Brain microvascular endothelial cell (primary cell): ENCODE results near the gene MAFG.

Experiments
- DNase-seq: peaks from one replicate; pipeline ENCODE4 v3.0.0-alpha.2; 2020
- H3K27ac ChIP-seq: fragments of 250-450 bp; sonication (Bioruptor Pico); 2 replicates; pipeline ENCODE4 v1.5.1; 2020; ENCODE audit warnings: mild to moderate bottlenecking, moderate library complexity
- H3K27me3 ChIP-seq: fragments of 250-450 bp; sonication (Bioruptor Pico); replicated peaks from 2 replicates; pipeline ENCODE4 v1.5.1; 2020; ENCODE audit warnings: mild to moderate bottlenecking
- H3K36me3 ChIP-seq: fragments of 250-450 bp; sonication (Bioruptor Pico); replicated peaks from 2 replicates; pipeline ENCODE4 v1.5.1; 2020; ENCODE audit warnings: mild to moderate bottlenecking
- H3K4me3 ChIP-seq: 2 replicates; pipeline ENCODE4 v1.5.1; 2011; ENCODE audit warnings: low read depth, mild to moderate bottlenecking, control low read depth, low read length, moderate library complexity
- in situ Hi-C: cut with HindIII; loops from 2 replicates; pipeline ENCODE4 v1.10.0; 2017; ENCODE audit warnings: low sequenced_read_pairs, low pct_ligation_motif_present
- TF ChIP-seq, protein P1 (sequence below): IDR thresholded peaks from 2 replicates; pipeline ENCODE4 v1.5.1; 2011; ENCODE audit warnings: low read depth, mild to moderate bottlenecking, moderate library complexity, low read length, control low read depth, inconsistent platforms; ENCODE audit errors: missing control alignments

Gene MAFG

DNA sequence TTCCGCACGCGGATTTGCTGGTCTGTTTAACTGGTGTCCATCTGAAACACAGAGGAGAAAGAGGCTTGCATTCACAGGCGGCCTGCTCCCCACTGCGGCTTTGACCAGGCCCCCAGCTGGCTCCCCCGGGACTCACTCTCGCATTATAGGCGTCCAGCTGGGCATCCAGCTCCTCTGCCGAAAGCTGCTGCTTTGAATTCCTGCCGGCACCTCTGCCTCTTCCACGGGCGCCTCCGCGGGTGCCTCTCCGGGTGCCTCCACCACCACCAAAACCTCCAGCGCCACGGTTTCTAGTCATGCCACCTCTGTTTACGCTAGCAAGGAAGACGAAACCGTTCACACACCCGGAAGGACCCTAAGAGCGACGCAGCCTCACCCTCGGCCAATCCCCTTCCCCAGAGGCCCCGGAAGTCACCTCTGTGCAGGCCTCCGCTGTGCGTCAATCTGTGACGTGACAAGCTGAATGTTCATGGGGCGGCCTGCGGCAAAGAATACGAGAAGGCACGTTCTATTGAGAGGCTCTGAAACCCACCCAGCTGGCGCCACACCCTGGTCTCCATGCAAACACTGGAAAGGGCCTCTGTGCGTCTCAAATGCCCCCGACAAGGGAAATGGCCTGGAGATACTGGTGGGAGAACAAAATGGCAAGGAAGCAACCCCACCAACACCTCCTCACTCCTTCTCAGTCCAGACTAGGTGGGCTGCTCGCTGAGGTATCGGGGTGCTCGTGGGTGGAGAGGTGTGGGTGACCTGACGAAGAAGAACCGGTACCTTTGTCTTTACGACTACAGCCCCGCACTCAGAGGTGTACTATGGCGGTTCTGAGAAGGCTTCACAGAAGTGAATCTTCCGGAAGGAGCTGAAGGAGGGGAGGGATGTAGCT is 39.2 kb downstream of the MAFG start:
- TF ChIP-seq, protein P1, sequence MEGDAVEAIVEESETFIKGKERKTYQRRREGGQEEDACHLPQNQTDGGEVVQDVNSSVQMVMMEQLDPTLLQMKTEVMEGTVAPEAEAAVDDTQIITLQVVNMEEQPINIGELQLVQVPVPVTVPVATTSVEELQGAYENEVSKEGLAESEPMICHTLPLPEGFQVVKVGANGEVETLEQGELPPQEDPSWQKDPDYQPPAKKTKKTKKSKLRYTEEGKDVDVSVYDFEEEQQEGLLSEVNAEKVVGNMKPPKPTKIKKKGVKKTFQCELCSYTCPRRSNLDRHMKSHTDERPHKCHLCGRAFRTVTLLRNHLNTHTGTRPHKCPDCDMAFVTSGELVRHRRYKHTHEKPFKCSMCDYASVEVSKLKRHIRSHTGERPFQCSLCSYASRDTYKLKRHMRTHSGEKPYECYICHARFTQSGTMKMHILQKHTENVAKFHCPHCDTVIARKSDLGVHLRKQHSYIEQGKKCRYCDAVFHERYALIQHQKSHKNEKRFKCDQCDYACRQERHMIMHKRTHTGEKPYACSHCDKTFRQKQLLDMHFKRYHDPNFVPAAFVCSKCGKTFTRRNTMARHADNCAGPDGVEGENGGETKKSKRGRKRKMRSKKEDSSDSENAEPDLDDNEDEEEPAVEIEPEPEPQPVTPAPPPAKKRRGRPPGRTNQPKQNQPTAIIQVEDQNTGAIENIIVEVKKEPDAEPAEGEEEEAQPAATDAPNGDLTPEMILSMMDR, result no peak
- Histone ChIP-seq H3K27ac (no peak overlapping the region), H3K36me3 (peaks cover 60% of the 10 kb centered on the region), H3K27me3 (no peaks in the 10 kb centered on the region), H3K4me3 (no peak overlapping the region)
- in situ Hi-C loops, result no loop called here
- DNase-seq, result no peak

DNA sequence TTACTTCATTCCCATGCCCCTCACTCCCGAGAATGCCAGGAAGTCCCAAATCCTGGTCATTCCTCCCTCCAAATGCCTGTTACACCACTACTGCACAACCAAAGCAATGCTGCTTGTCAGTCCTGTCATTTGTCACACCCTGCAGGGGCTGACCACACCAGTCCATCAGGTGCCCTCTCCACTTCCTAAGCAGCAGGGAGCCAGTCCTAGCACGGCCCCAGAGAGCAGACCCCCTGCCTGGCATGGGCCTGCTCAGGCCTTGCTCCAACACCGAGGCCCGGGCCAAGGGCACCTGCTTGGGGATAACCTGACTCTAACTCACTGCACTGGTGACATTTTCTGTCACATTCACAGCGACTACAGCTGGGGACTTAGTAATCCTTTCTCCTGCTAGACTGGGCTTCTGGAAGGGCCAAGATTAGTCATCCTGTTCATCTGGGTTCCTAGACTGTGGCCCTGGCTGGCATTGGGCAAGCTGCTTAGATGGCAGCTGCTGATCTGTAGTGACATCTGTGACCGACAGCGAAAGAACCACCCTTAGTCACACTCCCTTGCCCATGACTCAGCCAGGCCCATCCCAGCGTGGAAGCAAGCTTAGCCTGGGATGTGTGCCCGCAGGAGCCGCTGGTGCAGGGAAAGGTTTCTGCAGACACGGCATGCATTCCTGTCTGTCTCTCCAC is 41.5 kb downstream of the MAFG start:
- Histone ChIP-seq H3K27me3 (no peaks in the 10 kb centered on the region), H3K36me3 (peaks cover 67% of the 10 kb centered on the region), H3K4me3 (no peak overlapping the region), H3K27ac (peak overlapping the region; percentile 29)
- TF ChIP-seq, protein P1, result no peak
- in situ Hi-C loops, result no loop called here
- no peak for DNase-seq

DNA sequence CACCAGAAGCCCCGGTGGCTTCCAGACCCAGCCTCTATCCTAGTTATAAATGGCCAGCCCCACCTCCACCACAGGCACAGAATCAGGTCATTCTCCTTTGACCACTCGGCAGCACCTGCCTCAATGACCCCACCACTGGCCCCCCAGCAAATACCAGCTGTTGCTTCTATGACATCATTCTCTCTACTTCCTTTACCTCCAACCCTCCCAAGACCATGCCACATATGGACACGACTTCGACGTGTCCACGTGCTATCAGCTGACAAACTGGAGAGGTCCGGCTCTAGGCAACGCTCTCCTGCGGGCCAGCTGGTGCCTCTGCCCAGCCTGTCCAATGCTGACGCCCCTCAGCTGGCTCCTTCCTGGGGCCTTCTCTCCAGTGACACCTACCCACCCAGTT is 42.1 kb downstream of the MAFG start:
- TF ChIP-seq, protein P1, result no peak
- Histone ChIP-seq H3K4me3 (no peak overlapping the region), H3K36me3 (peaks cover 67% of the 10 kb centered on the region), H3K27ac (no peak overlapping the region), H3K27me3 (no peaks in the 10 kb centered on the region)
- DNase-seq, result no peak
- in situ Hi-C loops, result no loop called here

DNA sequence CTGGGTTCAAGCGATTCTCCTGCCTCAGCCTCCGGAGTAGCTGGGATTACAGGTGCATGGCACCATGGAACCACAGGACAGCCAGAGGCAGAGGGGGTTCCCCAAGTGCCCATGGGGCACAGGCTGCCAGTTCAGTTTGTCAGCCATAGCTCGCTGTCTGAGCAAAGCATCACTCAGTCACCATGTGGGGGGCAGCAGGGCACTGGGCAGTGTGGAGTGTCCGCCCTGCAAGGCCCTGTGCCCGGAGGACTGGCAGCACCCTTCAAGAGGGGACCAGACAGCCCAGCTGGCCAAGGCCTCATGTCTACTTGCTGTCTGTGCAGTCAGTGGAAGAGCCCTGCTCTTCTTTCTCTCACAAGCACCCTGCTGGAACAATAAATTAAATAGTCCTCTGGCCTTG is 42.6 kb downstream of the MAFG start:
- H3K27me3 ChIP-seq, result no peaks in the 10 kb centered on the region
- DNase-seq, result no peak
- no peak overlapping the region for H3K4me3 ChIP-seq
- TF ChIP-seq, protein P1, result no peak
- no peak overlapping the region for H3K27ac ChIP-seq
- peaks cover 67% of the 10 kb centered on the region for H3K36me3 ChIP-seq
- in situ Hi-C loops, result no loop called here

DNA sequence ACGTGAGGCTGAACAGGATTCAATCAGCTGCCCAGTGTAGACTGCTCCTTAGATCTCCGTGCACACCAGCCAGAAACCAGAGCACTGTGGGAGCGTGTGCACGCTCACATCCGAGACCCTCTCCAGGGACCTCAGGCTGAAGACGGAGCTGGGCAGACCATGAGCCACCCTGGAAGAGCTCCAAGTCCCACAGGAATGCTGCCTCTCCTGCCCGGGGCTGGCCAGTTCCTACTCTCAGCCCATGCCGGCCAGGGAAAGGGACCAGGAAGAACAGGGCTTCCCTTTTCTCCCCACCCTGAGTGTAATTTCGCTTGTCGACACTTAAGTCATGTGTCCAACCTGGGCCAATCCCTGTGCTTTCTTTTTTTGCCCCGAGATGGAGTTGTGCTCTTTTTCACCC is 43.0 kb downstream of the MAFG start:
- Histone ChIP-seq H3K4me3 (no peak overlapping the region), H3K27ac (no peak overlapping the region), H3K36me3 (peaks cover 64% of the 10 kb centered on the region), H3K27me3 (no peaks in the 10 kb centered on the region)
- in situ Hi-C loops, result no loop called here
- DNase-seq, result no peak
- TF ChIP-seq, protein P1, result no peak
